Natural killer cell (primary cell): ENCODE measurements around the gene CERKL. TPM values are rescaled to one million over a fixed set of nuclear protein-coding genes. Genes with fewer than 3 reads are reported as not detected.

Experiments used
- ATAC-seq, 3 donors: fragments of 150-1000 bp in 2 of 3; fragments of 200-7000 bp in 1 of 3; cut with Tn5 transposase; 1 replicate in 1 of 3; 2 replicates in 2 of 3; pipeline ENCODE4 v1.10.0; 2021; ENCODE audit warnings: mild to moderate bottlenecking in 2 of 3, moderate library complexity in 2 of 3
- DNase-seq, 2 donors: peaks; one replicate each; pipeline versions ENCODE4 v3.0.0 to v3.0.0-alpha.2; 2013 to 2021; ENCODE audit warnings: mixed read lengths in 1 of 2
- H3K27ac ChIP-seq: one replicate; pipeline ENCODE4 v1.5.1; 2013; ENCODE audit warnings: mild to moderate bottlenecking, low read length
- H3K27me3 ChIP-seq: one replicate; pipeline ENCODE4 v1.6.1; 2013; ENCODE audit warnings: low read length; ENCODE audit not compliant: control insufficient read depth, insufficient read depth
- H3K36me3 ChIP-seq: one replicate; pipeline ENCODE4 v1.6.1; 2013; ENCODE audit warnings: low read length; ENCODE audit not compliant: control insufficient read depth, insufficient read depth
- H3K4me1 ChIP-seq: one replicate; pipeline ENCODE4 v1.6.1; 2013; ENCODE audit warnings: low read length; ENCODE audit not compliant: control insufficient read depth, insufficient read depth
- H3K4me3 ChIP-seq: one replicate; pipeline ENCODE4 v1.5.1; 2013; ENCODE audit warnings: low read length
- H3K9me3 ChIP-seq: one replicate; pipeline ENCODE4 v1.6.1; 2013; ENCODE audit warnings: low read length; ENCODE audit not compliant: control insufficient read depth, insufficient read depth
- H3K27ac Mint-ChIP-seq, 2 donors: one replicate each; pipeline ENCODE4 v1.8.0; 2022; ENCODE audit warnings: mild to moderate bottlenecking in 2 of 2, mixed read lengths in 2 of 2, moderate library complexity in 1 of 2
- H3K27me3 Mint-ChIP-seq, 2 donors: one replicate each; pipeline ENCODE4 v1.8.0; 2022; ENCODE audit warnings: low read depth in 2 of 2, mixed read lengths in 2 of 2
- H3K36me3 Mint-ChIP-seq: one replicate; pipeline ENCODE4 v1.8.0; 2022; ENCODE audit warnings: mixed read lengths
- H3K4me1 Mint-ChIP-seq, 2 donors: one replicate each; pipeline ENCODE4 v1.8.0; 2022; ENCODE audit warnings: mixed read lengths in 2 of 2
- H3K4me3 Mint-ChIP-seq: one replicate; pipeline ENCODE4 v1.8.0; 2022; ENCODE audit warnings: mild to moderate bottlenecking, moderate library complexity, mixed read lengths
- H3K9me3 Mint-ChIP-seq, 2 donors: one replicate each; pipeline ENCODE4 v1.8.0; 2022; ENCODE audit warnings: mixed read lengths in 2 of 2
- WGBS: methylation state at CpG from one replicate; pipeline ENCODE4 v1.1.7; 2013; ENCODE audit warnings: missing lambda C conversion rate; ENCODE audit not compliant: insufficient coverage; 5-methylcytosine and 5-hydroxymethylcytosine counted together
- intact Hi-C: fragments of 100-400 bp; cut with micrococcal nuclease; formaldehyde crosslinking; loops from one replicate; pipeline ENCODE4 v1.14.2; 2022
- total RNA-seq, 4 donors: library from RNA; stranded (reverse); fragments of 120-200 nt in 1 of 4; gene quantifications; one replicate each; pipeline versions ENCODE4 v1.2.3 to v1.2.4, GENCODE V29; 2013 to 2022
- TF ChIP-seq, protein P1 (sequence below): fragments of 200-600 bp; IDR thresholded peaks from one replicate; pipeline ENCODE4 v1.8.0; 2022; ENCODE audit warnings: antibody characterized with exemption

The CERKL gene
- total RNA-seq, 3 donors from 2014 or later (not counting 1 experiment from before 2014, with no cell fraction given) = not detected

DNA sequence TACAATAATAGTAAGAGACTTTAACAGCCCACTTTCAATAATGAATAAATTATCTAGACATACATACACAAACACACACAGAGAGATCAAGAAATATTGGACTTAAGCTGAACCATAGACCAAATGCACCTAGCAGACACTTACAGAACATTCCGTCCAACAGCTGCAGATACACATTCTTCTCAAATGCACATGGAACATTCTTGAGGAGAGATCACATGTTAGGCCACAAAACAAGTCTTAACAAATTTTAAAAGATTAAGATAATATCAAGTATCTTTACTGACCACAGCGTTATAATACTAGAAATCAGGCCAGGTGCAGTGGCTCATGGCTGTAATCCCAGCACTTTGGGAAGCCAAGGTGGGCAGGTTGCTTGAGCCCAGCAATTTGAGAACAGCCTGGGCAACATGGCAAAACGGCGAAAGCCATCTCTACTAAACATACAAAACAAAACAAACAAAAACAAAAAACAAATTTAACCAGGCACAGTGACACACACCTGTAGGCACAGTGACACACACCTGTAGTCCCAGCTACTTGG lies 7.4 kb downstream of the CERKL start:
- no peak overlapping the region for H3K27ac Mint-ChIP-seq
- H3K36me3 ChIP-seq = no peaks in the 10 kb centered on the region
- no peaks in the 10 kb centered on the region for H3K4me1 ChIP-seq
- ATAC-seq (no peak), DNase-seq (no peak)
- intact Hi-C loops = no loop called here
- 93% methylated on average over 4 of the region's 4 CpGs for WGBS
- no peak overlapping the region for H3K4me3 Mint-ChIP-seq
- no peaks in the 10 kb centered on the region for H3K36me3 Mint-ChIP-seq
- H3K27me3 Mint-ChIP-seq = peaks cover 35 to 75% of the 10 kb centered on the region in 2 donors
- no peak overlapping the region for H3K27ac ChIP-seq
- H3K27me3 ChIP-seq = peaks cover 8% of the 10 kb centered on the region
- TF ChIP-seq, protein P1, sequence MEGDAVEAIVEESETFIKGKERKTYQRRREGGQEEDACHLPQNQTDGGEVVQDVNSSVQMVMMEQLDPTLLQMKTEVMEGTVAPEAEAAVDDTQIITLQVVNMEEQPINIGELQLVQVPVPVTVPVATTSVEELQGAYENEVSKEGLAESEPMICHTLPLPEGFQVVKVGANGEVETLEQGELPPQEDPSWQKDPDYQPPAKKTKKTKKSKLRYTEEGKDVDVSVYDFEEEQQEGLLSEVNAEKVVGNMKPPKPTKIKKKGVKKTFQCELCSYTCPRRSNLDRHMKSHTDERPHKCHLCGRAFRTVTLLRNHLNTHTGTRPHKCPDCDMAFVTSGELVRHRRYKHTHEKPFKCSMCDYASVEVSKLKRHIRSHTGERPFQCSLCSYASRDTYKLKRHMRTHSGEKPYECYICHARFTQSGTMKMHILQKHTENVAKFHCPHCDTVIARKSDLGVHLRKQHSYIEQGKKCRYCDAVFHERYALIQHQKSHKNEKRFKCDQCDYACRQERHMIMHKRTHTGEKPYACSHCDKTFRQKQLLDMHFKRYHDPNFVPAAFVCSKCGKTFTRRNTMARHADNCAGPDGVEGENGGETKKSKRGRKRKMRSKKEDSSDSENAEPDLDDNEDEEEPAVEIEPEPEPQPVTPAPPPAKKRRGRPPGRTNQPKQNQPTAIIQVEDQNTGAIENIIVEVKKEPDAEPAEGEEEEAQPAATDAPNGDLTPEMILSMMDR = no peak
- no peaks in the 10 kb centered on the region for H3K9me3 Mint-ChIP-seq
- H3K4me1 Mint-ChIP-seq = no peaks in the 10 kb centered on the region
- no peak overlapping the region for H3K4me3 ChIP-seq
- H3K9me3 ChIP-seq = no peaks in the 10 kb centered on the region

DNA sequence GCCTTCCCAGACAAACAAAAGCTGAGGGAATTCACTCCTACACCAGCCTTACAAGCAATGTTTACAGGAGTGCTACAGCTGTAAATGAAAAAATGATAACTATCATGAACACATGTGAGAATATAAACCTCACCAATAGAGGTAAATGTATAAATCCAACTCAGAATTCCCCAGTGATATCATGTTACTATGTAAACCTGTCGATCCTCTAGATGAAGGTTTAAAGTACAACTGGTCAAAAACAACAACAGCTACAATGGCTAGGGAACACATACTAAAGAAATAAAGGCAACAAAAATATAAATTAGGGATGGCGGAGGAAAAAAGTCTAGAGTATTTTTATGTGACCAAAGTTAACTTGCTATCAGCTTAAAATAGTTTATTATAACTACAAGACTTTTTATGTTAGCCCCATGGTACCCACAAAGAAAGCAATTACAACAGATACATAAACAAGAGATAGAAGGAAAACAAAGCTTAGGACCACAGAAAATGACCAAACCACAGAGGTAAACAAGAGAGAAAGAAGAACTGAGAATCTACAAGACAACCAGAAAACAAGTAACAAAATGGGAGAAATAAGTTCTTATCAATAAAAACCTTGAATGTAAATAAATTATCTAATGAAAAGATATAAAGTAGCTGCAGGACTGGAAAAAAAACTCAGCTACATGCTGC lies 8.3 kb downstream of the CERKL start:
- H3K27me3 ChIP-seq = peaks cover 8% of the 10 kb centered on the region
- Mint-ChIP-seq H3K36me3 (no peaks in the 10 kb centered on the region), H3K4me1 (no peaks in the 10 kb centered on the region), H3K27ac (no peak overlapping the region), H3K27me3 (peaks cover 36 to 82% of the 10 kb centered on the region in 2 donors), H3K9me3 (no peaks in the 10 kb centered on the region), H3K4me3 (no peak overlapping the region)
- no peaks in the 10 kb centered on the region for H3K36me3 ChIP-seq
- H3K4me3 ChIP-seq = no peak overlapping the region
- no peaks in the 10 kb centered on the region for H3K9me3 ChIP-seq
- TF ChIP-seq, protein P1 = no peak
- intact Hi-C loops = no loop called here
- no peaks in the 10 kb centered on the region for H3K4me1 ChIP-seq
- no CpG with 5 or more reads among the region's 2 CpGs for WGBS
- no peak for DNase-seq
- H3K27ac ChIP-seq = no peak overlapping the region
- no peak for ATAC-seq

DNA sequence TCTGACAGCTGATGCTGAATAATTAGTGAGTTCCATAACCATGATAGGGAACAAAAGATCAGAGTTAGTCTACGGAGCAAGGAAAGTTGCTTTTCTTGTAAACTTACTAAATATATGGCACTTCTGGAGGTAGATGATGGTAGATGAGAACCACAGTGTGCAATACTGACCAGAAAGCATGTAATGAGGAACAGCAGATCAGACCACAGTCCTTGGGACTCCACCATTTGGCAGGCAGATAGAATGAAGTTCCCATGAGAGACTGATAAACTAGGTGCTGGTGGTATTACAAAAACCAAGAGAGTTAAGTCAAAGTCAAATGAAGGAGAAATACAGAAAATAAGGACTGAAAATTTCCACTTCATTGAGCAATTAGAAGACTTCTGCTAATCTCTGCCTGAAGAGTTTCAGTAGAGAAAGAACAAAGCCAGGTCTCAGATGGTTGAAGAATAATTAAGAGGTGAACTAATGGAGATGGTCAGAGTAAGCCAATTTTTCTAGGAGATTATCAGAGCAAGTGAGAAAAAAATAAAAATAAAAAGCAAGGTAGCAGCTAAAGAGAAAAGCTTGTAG lies 10.4 kb downstream of the CERKL start:
- 92% methylated on average over 1 of the region's 1 CpG for WGBS
- Mint-ChIP-seq H3K4me3 (no peak overlapping the region), H3K27ac (no peak overlapping the region), H3K27me3 (peaks cover 37 to 73% of the 10 kb centered on the region in 2 donors), H3K36me3 (no peaks in the 10 kb centered on the region), H3K9me3 (no peaks in the 10 kb centered on the region), H3K4me1 (no peaks in the 10 kb centered on the region)
- ATAC-seq (no peak), DNase-seq (no peak)
- no peaks in the 10 kb centered on the region for H3K4me1 ChIP-seq
- no peaks in the 10 kb centered on the region for H3K36me3 ChIP-seq
- H3K4me3 ChIP-seq = no peak overlapping the region
- H3K9me3 ChIP-seq = no peaks in the 10 kb centered on the region
- no peak overlapping the region for H3K27ac ChIP-seq
- TF ChIP-seq, protein P1 = no peak
- intact Hi-C loops = no loop called here
- peaks cover 6% of the 10 kb centered on the region for H3K27me3 ChIP-seq
